ENCODE data around the gene GTPBP8. TPM values are rescaled to one million over a fixed set of nuclear protein-coding genes. Genes with fewer than 3 reads are reported as not detected.

The GTPBP8 gene
- total and polyA plus RNA-seq, 2 donors (not counting 1 experiment from before 2014, with no cell fraction given), result 20.5 to 23.5 TPM

- Histone ChIP-seq H3K9me3 (ENCODE audit: control extremely low read depth in 1 of 3, control insufficient read depth in 2 of 3, insufficient read depth in 1 of 3, low read length in 2 of 3) (no peaks in the 10 kb centered on the region), H3K27ac (ENCODE audit: low read length in 2 of 2) (no peak overlapping the region), H2AFZ (ENCODE audit: insufficient read depth, low read depth, low read length, poor library complexity, severe bottlenecking) (no peak overlapping the region), H3K4me2 (replicated peaks; ENCODE audit: low read depth, low read length, poor library complexity, severe bottlenecking) (no peak overlapping the region), H3K27me3 (replicated peaks in 1 of 4; ENCODE audit: control extremely low read depth in 1 of 4, control insufficient read depth in 3 of 4, insufficient read depth in 4 of 4, low read length in 3 of 4) (no peaks in the 10 kb centered on the region), H3K4me1 (ENCODE audit: control insufficient read depth in 2 of 2, insufficient read depth in 2 of 2, low read length in 2 of 2) (peaks cover 41 to 49% of the 10 kb centered on the region in 2 donors), H3K79me2 (ENCODE audit: control insufficient read depth, insufficient read depth, low read length) (no peaks in the 10 kb centered on the region), H3K4me3 (ENCODE audit: control extremely low read depth in 1 of 5, extremely low read depth in 1 of 5, insufficient read depth in 1 of 5, low read depth in 2 of 5, low read length in 4 of 5) (no peak overlapping the region), H3K9ac (ENCODE audit: low read length) (no peak overlapping the region), H4K20me1 (ENCODE audit: control insufficient read depth, insufficient read depth, low read length, poor library complexity, severe bottlenecking) (no peaks in the 10 kb centered on the region), H3K36me3 (replicated peaks in 1 of 2; ENCODE audit: control extremely low read depth in 1 of 2, control insufficient read depth in 1 of 2, extremely low read depth in 1 of 2, insufficient read depth in 2 of 2, low read length in 1 of 2) (no peaks in the 10 kb centered on the region)
- intact Hi-C loops (cut with micrococcal nuclease), result loop anchor here (1.0 to 10.0 kb wide), 6 partner anchors 122 to 869 kb away; partner anchors contain the start of gene SLC9C1
- Mint-ChIP-seq H3K9me3 (ENCODE audit: insufficient read depth) (no peaks in the 10 kb centered on the region), H3K27ac (no peak overlapping the region), H3K27me3 (no peaks in the 10 kb centered on the region), H3K4me3 (no peak overlapping the region), H3K4me1 (peaks cover 61% of the 10 kb centered on the region)
- DNase-seq (peak; percentile 71), ATAC-seq (ENCODE audit: low read depth) (peak; percentile 35)
- TF ChIP-seq CTCF (IDR thresholded peaks at IDR 0.05), result peak; percentile 94
- TF ChIP-seq EZH2 (IDR thresholded peaks at IDR 0.05; ENCODE audit: borderline replicate concordance, insufficient read depth, low read depth, low read length, poor library complexity, severe bottlenecking), result no peak
- ChIA-PET CTCF (interaction anchor here (0.6 to 8.7 kb wide), 29 partner anchors 8 to 686 kb away, joined by 3 to 270 read pairs (median 4); partner anchors contain the start of genes CCDC80, GTPBP8 and SLC9C1), POLR2A (interaction anchor here (1.2 kb wide), 1 partner anchor 244 kb away, joined by 3 read pairs; no protein-coding TSS in a partner anchor)
- 100% methylated on average over 1 of the region's 1 CpG for WGBS (ENCODE audit: insufficient coverage)
These were observed 11.4 kb upstream of the GTPBP8 start for GRCh38 chr3:112979244-112979832.

DNA sequence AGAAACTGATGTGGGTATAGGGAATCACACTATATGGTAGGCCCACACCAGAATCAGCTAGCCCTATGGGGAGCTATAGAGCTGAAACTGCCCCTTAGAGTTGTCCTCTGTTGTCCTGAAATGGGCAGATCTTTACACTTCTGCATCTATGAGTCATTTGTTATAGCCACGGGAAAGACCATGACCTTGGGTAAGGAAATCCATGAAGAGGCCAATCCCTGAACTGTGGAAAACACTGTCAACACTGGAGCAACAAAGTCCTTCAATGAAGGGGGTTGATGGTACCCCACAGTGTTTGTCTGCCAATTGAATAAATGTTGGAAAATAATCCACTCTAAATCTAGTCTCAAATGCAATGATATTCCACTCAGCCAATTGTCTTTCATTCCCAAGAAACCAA, 10.7 kb upstream of the GTPBP8 start:
- intact Hi-C loops (cut with micrococcal nuclease), result no loop called here
- Mint-ChIP-seq H3K27me3 (no peaks in the 10 kb centered on the region), H3K27ac (no peak overlapping the region), H3K9me3 (ENCODE audit: insufficient read depth) (no peaks in the 10 kb centered on the region), H3K4me1 (peaks cover 61% of the 10 kb centered on the region), H3K4me3 (no peak overlapping the region)
- POLR2A ChIA-PET, result no interaction called here
- Histone ChIP-seq H3K9ac (ENCODE audit: low read length) (no peak overlapping the region), H3K4me1 (ENCODE audit: control insufficient read depth in 2 of 2, insufficient read depth in 2 of 2, low read length in 2 of 2) (peaks cover 40 to 41% of the 10 kb centered on the region in 2 donors), H2AFZ (ENCODE audit: insufficient read depth, low read depth, low read length, poor library complexity, severe bottlenecking) (no peak overlapping the region), H3K79me2 (ENCODE audit: control insufficient read depth, insufficient read depth, low read length) (no peaks in the 10 kb centered on the region), H3K9me3 (ENCODE audit: control extremely low read depth in 1 of 3, control insufficient read depth in 2 of 3, insufficient read depth in 1 of 3, low read length in 2 of 3) (no peaks in the 10 kb centered on the region), H4K20me1 (ENCODE audit: control insufficient read depth, insufficient read depth, low read length, poor library complexity, severe bottlenecking) (no peaks in the 10 kb centered on the region), H3K4me2 (replicated peaks; ENCODE audit: low read depth, low read length, poor library complexity, severe bottlenecking) (no peak overlapping the region), H3K27me3 (replicated peaks in 1 of 4; ENCODE audit: control extremely low read depth in 1 of 4, control insufficient read depth in 3 of 4, insufficient read depth in 4 of 4, low read length in 3 of 4) (no peaks in the 10 kb centered on the region), H3K27ac (ENCODE audit: low read length in 2 of 2) (no peak overlapping the region), H3K4me3 (ENCODE audit: control extremely low read depth in 1 of 5, extremely low read depth in 1 of 5, insufficient read depth in 1 of 5, low read depth in 2 of 5, low read length in 4 of 5) (no peak overlapping the region), H3K36me3 (replicated peaks in 1 of 2; ENCODE audit: control extremely low read depth in 1 of 2, control insufficient read depth in 1 of 2, extremely low read depth in 1 of 2, insufficient read depth in 2 of 2, low read length in 1 of 2) (no peaks in the 10 kb centered on the region)
- DNase-seq (no peak), ATAC-seq (ENCODE audit: low read depth) (no peak)
- CTCF ChIA-PET, result interaction anchor here (0.9 to 8.7 kb wide), 16 partner anchors 12 to 686 kb away, joined by 3 to 270 read pairs (median 10); partner anchors contain the start of genes CCDC80, GTPBP8 and SLC9C1
- WGBS (ENCODE audit: insufficient coverage), result 86% methylated on average over 1 of the region's 1 CpG
- no peak for TF ChIP-seq CTCF (IDR thresholded peaks at IDR 0.05)
- no peak for TF ChIP-seq EZH2 (IDR thresholded peaks at IDR 0.05; ENCODE audit: borderline replicate concordance, insufficient read depth, low read depth, low read length, poor library complexity, severe bottlenecking)

Data from B cell (primary cell).